ENCODE data around the gene CGN.

GRCh38 chr1:151504759-151505158 is 6.4 kb upstream of the CGN start:
- TF ChIP-seq, protein P1, sequence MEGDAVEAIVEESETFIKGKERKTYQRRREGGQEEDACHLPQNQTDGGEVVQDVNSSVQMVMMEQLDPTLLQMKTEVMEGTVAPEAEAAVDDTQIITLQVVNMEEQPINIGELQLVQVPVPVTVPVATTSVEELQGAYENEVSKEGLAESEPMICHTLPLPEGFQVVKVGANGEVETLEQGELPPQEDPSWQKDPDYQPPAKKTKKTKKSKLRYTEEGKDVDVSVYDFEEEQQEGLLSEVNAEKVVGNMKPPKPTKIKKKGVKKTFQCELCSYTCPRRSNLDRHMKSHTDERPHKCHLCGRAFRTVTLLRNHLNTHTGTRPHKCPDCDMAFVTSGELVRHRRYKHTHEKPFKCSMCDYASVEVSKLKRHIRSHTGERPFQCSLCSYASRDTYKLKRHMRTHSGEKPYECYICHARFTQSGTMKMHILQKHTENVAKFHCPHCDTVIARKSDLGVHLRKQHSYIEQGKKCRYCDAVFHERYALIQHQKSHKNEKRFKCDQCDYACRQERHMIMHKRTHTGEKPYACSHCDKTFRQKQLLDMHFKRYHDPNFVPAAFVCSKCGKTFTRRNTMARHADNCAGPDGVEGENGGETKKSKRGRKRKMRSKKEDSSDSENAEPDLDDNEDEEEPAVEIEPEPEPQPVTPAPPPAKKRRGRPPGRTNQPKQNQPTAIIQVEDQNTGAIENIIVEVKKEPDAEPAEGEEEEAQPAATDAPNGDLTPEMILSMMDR (conservative IDR thresholded peaks at IDR 0.05): no peak
- TF ChIP-seq ZFX (IDR thresholded peaks at IDR 0.05): no peak
